HG03066 (cell line): ENCODE data around the gene RPS5.
"Not testable (repeated sequence)": the region's sequence is repeated elsewhere in the genome, so short reads cannot be mapped to it uniquely, and the experiment has no call there.

Experiments
- ATAC-seq: cut with Tn5 transposase; IDR thresholded peaks from one replicate; pipeline ENCODE4 v1.9.1; 2021; ENCODE audit warnings: low read depth; ENCODE audit not compliant: unreplicated experiment

RPS5 gene

GRCh38 chr19:58355908-58356765, 30.9 kb upstream of the RPS5 start:
- ATAC-seq, result no peak

- ATAC-seq, result no peak
Observed at GRCh38 chr19:58356766-58357480, 30.1 kb upstream of the RPS5 start.

- ATAC-seq, result no peak
Observed at GRCh38 chr19:58357481-58358145, 29.5 kb upstream of the RPS5 start.

GRCh38 chr19:58361900-58362271, 25.2 kb upstream of the RPS5 start:
- no peak for ATAC-seq

- ATAC-seq, result peak; percentile 81
Observed at GRCh38 chr19:58362272-58362994, 24.6 kb upstream of the RPS5 start, which contains the start of gene ZNF497. TSS of gene ZNF497 (minus strand) at chr19:58362751. CDS start at chr19:58357635, 5,116 bp downstream.

GRCh38 chr19:58364146-58364545, 22.9 kb upstream of the RPS5 start:
- ATAC-seq, result no peak

GRCh38 chr19:58366585-58367430, 20.3 kb upstream of the RPS5 start:
- no peak for ATAC-seq

- ATAC-seq, result no peak
Observed at GRCh38 chr19:58367698-58368454, 19.2 kb upstream of the RPS5 start.

- ATAC-seq, result no peak
Observed at GRCh38 chr19:58368561-58369360, 18.3 kb upstream of the RPS5 start.

GRCh38 chr19:58372311-58373133, 14.5 kb upstream of the RPS5 start:
- no peak for ATAC-seq

- ATAC-seq, result no peak
Observed at GRCh38 chr19:58374200-58374599, 12.9 kb upstream of the RPS5 start.

GRCh38 chr19:58376724-58377123, 10.3 kb upstream of the RPS5 start:
- not testable (repeated sequence) for ATAC-seq

- ATAC-seq, result no peak
Observed at GRCh38 chr19:58379246-58379645, 7.8 kb upstream of the RPS5 start.

- ATAC-seq, result no peak
Observed at GRCh38 chr19:58380037-58380661, 6.9 kb upstream of the RPS5 start.

- ATAC-seq, result peak; percentile 85
Observed at GRCh38 chr19:58380662-58381459, 6.2 kb upstream of the RPS5 start, which contains the start of gene ZNF837. TSS of gene ZNF837 (minus strand) at chr19:58381030. CDS start at chr19:58369332, 11,698 bp downstream.
